Measurements from ENCODE around the gene TMPRSS12.
"Not testable (repeated sequence)": the region's sequence is repeated elsewhere in the genome, so short reads cannot be mapped to it uniquely, and the experiment has no call there.

- not testable (repeated sequence) for TF ChIP-seq CTCF, POLR2A (IDR thresholded peaks at IDR 0.05)
Observed at GRCh38 chr12:50823724-50824123, 19.0 kb upstream of the TMPRSS12 start.
